Mesenchymal stem cell (in vitro differentiated cells and primary cell): Measurements from ENCODE around the gene TBC1D22A.
A peak's percentile ranks its signal among the peaks of the same experiment; 100 is the strongest.

Source experiments
- DNase-seq: peaks from one replicate; pipeline ENCODE4 v3.0.0-alpha.2; 2013
- H2AFZ ChIP-seq: one replicate; pipeline ENCODE4 v1.6.1; 2013; ENCODE audit warnings: low read depth, mild to moderate bottlenecking, control low read depth, inconsistent platforms, low read length, moderate library complexity
- H2AK5ac ChIP-seq: 2 replicates; pipeline ENCODE4 v1.6.1; 2013; ENCODE audit warnings: low read length, moderate library complexity, mild to moderate bottlenecking, inconsistent platforms; ENCODE audit not compliant: severe bottlenecking
- H2BK120ac ChIP-seq: one replicate; pipeline ENCODE4 v1.6.1; 2013; ENCODE audit warnings: low read depth, mild to moderate bottlenecking, inconsistent platforms, low read length, moderate library complexity
- H2BK12ac ChIP-seq, 2 experiments: one replicate each; pipeline ENCODE4 v1.6.1; 2013; ENCODE audit warnings: inconsistent platforms in 2 of 2, low read length in 2 of 2, mild to moderate bottlenecking in 2 of 2, moderate library complexity in 2 of 2, control low read depth in 1 of 2
- H2BK15ac ChIP-seq: one replicate; pipeline ENCODE4 v1.6.1; 2013; ENCODE audit warnings: mild to moderate bottlenecking, low read depth, inconsistent platforms; ENCODE audit not compliant: poor library complexity, severe bottlenecking
- H2BK5ac ChIP-seq: 2 replicates; pipeline ENCODE4 v1.6.1; 2013; ENCODE audit warnings: low read depth, mild to moderate bottlenecking, low read length, control low read depth, inconsistent platforms; ENCODE audit not compliant: poor library complexity, severe bottlenecking
- H3K14ac ChIP-seq, 2 experiments: one replicate each; pipeline ENCODE4 v1.6.1; 2013; ENCODE audit warnings: inconsistent platforms in 2 of 2, low read length in 2 of 2, control low read depth in 1 of 2, mild to moderate bottlenecking in 1 of 2, moderate library complexity in 1 of 2
- H3K18ac ChIP-seq, 2 experiments: one replicate each; pipeline ENCODE4 v1.6.1; 2013; ENCODE audit warnings: inconsistent platforms in 2 of 2, low read length in 2 of 2, control low read depth in 1 of 2, low read depth in 1 of 2, mild to moderate bottlenecking in 1 of 2
- H3K23ac ChIP-seq, 2 experiments: one replicate each; pipeline ENCODE4 v1.6.1; 2013; ENCODE audit warnings: inconsistent platforms in 2 of 2, low read length in 2 of 2, mild to moderate bottlenecking in 2 of 2, moderate library complexity in 2 of 2, control low read depth in 1 of 2
- H3K27ac ChIP-seq: 2 replicates; pipeline ENCODE4 v1.5.1; 2013; ENCODE audit warnings: mild to moderate bottlenecking, moderate library complexity, low read length, control low read depth, inconsistent platforms; ENCODE audit not compliant: poor library complexity, severe bottlenecking
- H3K27me3 ChIP-seq, 2 experiments: 2 replicates each; pipeline versions ENCODE4 v1.6.1 to v1.7.0; 2013; ENCODE audit warnings: low read length in 2 of 2, mild to moderate bottlenecking in 2 of 2, moderate library complexity in 2 of 2, control low read depth in 1 of 2, inconsistent platforms in 1 of 2; ENCODE audit not compliant: control insufficient read depth in 1 of 2, insufficient read depth in 1 of 2
- H3K36me3 ChIP-seq, 2 experiments: 2 replicates each; pipeline versions ENCODE4 v1.6.1 to v1.7.0; 2013; ENCODE audit warnings: low read length in 2 of 2, control low read depth in 1 of 2, inconsistent platforms in 1 of 2, low read depth in 1 of 2, mild to moderate bottlenecking in 1 of 2; ENCODE audit not compliant: insufficient read depth in 2 of 2, control insufficient read depth in 1 of 2
- H3K4ac ChIP-seq, 2 experiments: one replicate each; pipeline ENCODE4 v1.6.1; 2013; ENCODE audit warnings: inconsistent platforms in 2 of 2, low read length in 2 of 2, mild to moderate bottlenecking in 2 of 2, moderate library complexity in 2 of 2, control low read depth in 1 of 2, low read depth in 1 of 2
- H3K4me1 ChIP-seq: 2 replicates; pipeline ENCODE4 v1.6.1; 2013; ENCODE audit warnings: low read depth, low read length, control low read depth; ENCODE audit not compliant: control insufficient read depth, insufficient read depth
- H3K4me2 ChIP-seq: 2 replicates; pipeline ENCODE4 v1.6.1; 2013; ENCODE audit warnings: low read length, mild to moderate bottlenecking, inconsistent platforms; ENCODE audit not compliant: poor library complexity, severe bottlenecking
- H3K4me3 ChIP-seq, 2 experiments: 2 replicates each; pipeline versions ENCODE4 v1.5.1 to v1.7.0; 2013; ENCODE audit warnings: low read length in 2 of 2, mild to moderate bottlenecking in 2 of 2, control low read depth in 1 of 2, low read depth in 1 of 2; ENCODE audit not compliant: insufficient read depth in 1 of 2
- H3K79me1 ChIP-seq: replicated peaks from 2 replicates; pipeline ENCODE4 v1.6.1; 2013; ENCODE audit warnings: mild to moderate bottlenecking, control low read depth, low read length, inconsistent platforms; ENCODE audit not compliant: poor library complexity, severe bottlenecking
- H3K9ac ChIP-seq: 2 replicates; pipeline ENCODE4 v1.7.0; 2013; ENCODE audit warnings: mild to moderate bottlenecking, low read length, moderate library complexity
- H3K9me3 ChIP-seq: 2 replicates; pipeline ENCODE4 v1.7.0; 2013; ENCODE audit warnings: mild to moderate bottlenecking, low read length; ENCODE audit not compliant: control insufficient read depth
- H4K8ac ChIP-seq: one replicate; pipeline ENCODE4 v1.6.1; 2013; ENCODE audit warnings: inconsistent platforms, mild to moderate bottlenecking, low read length, moderate library complexity
- H4K91ac ChIP-seq: one replicate; pipeline ENCODE4 v1.6.1; 2013; ENCODE audit warnings: mild to moderate bottlenecking, low read length, inconsistent platforms
- WGBS: methylation state at CpG from one replicate; pipeline ENCODE4 v1.1.7; 2013; ENCODE audit warnings: mixed read lengths; 5-methylcytosine and 5-hydroxymethylcytosine counted together

Gene TBC1D22A

DNA sequence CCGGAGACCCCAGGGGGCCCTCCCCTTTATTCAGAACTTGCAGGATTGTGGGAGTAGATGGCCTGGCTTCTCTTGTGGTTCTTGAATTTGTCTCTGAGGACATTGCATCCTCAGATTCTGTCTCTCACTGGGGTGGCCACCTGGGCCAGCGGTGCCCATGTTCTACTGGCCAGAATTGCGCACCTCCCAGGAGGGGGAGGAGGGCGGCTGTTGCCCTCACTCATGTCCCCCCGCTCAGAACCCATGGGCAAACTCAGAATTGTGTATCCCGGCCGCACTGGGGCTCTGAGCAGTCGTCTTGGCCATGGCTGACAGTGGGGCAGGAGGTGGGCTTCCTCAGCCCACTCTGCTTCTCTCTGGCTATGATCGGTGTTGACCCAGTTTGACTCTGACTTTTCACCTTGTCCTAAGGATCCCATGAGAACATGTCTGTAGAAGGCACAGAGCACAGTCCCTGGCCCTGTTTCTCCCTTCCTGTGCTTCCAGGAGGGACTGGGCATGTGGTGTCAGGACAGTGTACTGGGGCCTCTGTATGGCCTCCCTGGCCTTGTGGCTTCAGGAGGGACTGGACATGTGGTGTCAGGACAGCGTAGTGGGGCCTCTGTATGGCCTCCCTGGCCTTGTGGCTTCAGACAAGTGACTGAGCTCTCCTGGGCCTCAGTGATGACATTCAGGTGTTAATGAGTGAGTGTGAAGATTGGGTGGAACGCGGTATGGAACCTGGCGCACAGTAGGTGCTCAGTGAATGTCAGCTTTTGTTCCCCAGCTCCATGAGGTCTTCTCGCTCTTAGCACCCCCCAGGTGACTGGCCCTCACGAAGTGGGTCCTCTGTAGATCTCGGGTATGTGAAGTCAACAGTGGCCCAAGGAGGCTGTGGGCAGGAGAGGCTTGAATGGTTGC lies 99.3 kb downstream of the TBC1D22A start:
- Histone ChIP-seq H3K4ac (no peak overlapping the region), H3K9ac (no peak overlapping the region), H3K18ac (no peak overlapping the region), H4K8ac (no peak overlapping the region), H3K79me1 (peaks cover 46% of the 10 kb centered on the region), H2AK5ac (no peak overlapping the region), H2AFZ (no peak overlapping the region), H3K23ac (no peak overlapping the region), H3K36me3 (peaks cover 0 to 7% of the 10 kb centered on the region in 2 experiments), H2BK120ac (no peak overlapping the region), H3K4me1 (peaks cover 4% of the 10 kb centered on the region), H2BK5ac (no peak overlapping the region), H3K27me3 (no peaks in the 10 kb centered on the region), H3K4me2 (no peak overlapping the region), H2BK15ac (no peak overlapping the region), H3K9me3 (no peaks in the 10 kb centered on the region), H3K4me3 (no peak overlapping the region), H2BK12ac (no peak overlapping the region), H3K14ac (no peak overlapping the region), H3K27ac (no peak overlapping the region), H4K91ac (no peak overlapping the region)
- DNase-seq = no peak
- 97% methylated on average over 16 of the region's 16 CpGs for WGBS

DNA sequence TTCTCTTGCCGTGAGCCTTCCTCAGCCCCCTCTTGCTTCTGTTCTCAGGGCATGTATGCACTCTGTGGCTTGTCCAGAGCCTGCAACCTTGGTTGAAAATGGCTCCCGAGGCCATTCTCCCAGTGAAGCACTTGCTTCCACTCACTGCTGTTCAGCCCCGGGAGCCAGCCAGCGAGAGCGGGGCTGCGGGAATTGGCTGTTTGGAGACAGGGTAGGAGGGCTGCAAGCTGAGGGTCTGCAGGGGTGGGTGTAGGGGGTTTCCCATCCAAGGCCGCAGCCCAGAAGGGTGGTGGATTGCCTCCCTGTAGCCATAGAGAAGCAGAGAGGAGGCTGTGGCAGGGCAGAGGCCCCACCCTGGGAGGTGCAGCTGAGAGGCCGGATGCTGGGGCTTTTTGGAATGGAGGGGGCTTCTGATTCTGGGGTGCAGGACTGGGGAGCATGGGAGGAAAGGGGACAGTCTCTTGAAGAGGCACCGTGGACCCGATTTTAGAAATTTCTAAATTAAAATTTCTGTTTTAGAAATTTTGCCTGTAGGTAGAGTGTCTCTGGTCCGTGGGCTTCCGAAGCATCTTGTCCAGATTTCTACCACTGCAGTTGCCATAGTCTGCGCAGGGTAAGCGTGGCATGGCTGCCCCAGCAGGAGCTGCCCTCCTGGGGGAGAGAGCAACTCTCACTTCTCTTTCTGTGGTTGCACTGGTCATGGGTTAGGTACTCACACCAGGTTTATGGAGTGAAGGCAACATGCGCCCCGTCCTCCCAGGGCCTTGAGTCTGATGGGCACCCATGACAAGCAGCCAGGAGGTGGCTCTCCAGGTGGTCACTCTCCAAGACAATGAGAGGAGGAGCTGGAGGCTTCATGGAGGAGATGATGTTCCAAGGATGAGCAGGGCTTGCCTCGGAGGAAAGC lies 100.2 kb downstream of the TBC1D22A start:
- H4K8ac ChIP-seq = no peak overlapping the region
- H3K27ac ChIP-seq = no peak overlapping the region
- H2BK12ac ChIP-seq = no peak overlapping the region
- peaks cover 0 to 7% of the 10 kb centered on the region in 2 experiments for H3K36me3 ChIP-seq
- H3K4me3 ChIP-seq = no peak overlapping the region
- H3K9ac ChIP-seq = no peak overlapping the region
- H2AFZ ChIP-seq = no peak overlapping the region
- H3K14ac ChIP-seq = no peak overlapping the region
- 98% methylated on average over 17 of the region's 17 CpGs for WGBS
- H3K23ac ChIP-seq = no peak overlapping the region
- peak overlapping the region; percentile 21 for H4K91ac ChIP-seq
- no peak overlapping the region for H2AK5ac ChIP-seq
- H3K4me1 ChIP-seq = peaks cover 6% of the 10 kb centered on the region
- no peaks in the 10 kb centered on the region for H3K9me3 ChIP-seq
- no peak overlapping the region for H2BK15ac ChIP-seq
- no peak overlapping the region for H3K4me2 ChIP-seq
- no peak overlapping the region for H3K4ac ChIP-seq
- no peak overlapping the region for H2BK5ac ChIP-seq
- peaks cover 43% of the 10 kb centered on the region for H3K79me1 ChIP-seq
- H3K27me3 ChIP-seq = no peaks in the 10 kb centered on the region
- H3K18ac ChIP-seq = no peak overlapping the region
- DNase-seq = no peak
- no peak overlapping the region for H2BK120ac ChIP-seq

DNA sequence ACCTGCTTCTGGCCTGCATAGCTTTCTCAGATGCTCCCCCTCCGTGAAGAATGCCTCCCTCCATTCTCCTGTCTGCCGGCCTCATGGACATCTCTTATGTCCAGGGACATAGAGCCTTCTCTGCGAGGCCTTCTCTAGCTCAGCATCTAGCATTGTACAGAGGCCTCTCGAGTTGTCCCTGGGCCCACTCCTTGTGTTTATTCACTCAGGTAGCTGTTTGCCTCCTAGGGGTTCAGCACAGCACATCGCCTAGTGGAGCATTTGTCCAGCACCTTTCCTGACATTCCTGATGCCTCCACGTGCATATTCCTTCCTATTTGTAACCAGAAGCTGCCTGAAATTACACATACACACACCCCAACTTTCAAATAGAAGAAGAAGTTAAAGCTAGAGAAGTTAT lies 101.3 kb downstream of the TBC1D22A start:
- Histone ChIP-seq H2BK15ac (no peak overlapping the region), H3K4me3 (no peak overlapping the region), H3K36me3 (peaks cover 0 to 4% of the 10 kb centered on the region in 2 experiments), H2BK120ac (no peak overlapping the region), H3K18ac (no peak overlapping the region), H3K4me1 (peaks cover 6% of the 10 kb centered on the region), H3K4ac (no peak overlapping the region), H3K9me3 (no peaks in the 10 kb centered on the region), H3K27ac (no peak overlapping the region), H3K23ac (no peak overlapping the region), H3K9ac (no peak overlapping the region), H2AK5ac (no peak overlapping the region), H3K27me3 (no peaks in the 10 kb centered on the region), H4K91ac (no peak overlapping the region), H2AFZ (no peak overlapping the region), H3K4me2 (no peak overlapping the region), H3K14ac (no peak overlapping the region), H2BK5ac (no peak overlapping the region), H2BK12ac (no peak overlapping the region), H4K8ac (no peak overlapping the region), H3K79me1 (peaks cover 47% of the 10 kb centered on the region)
- DNase-seq = no peak
- 95% methylated on average over 5 of the region's 6 CpGs for WGBS
